Activated CD4-positive, alpha-beta T cell treated with anti-CD3 and anti-CD28 coated beads, Interleukin-2, amount 10 ng/mL, durations not matched to agents 24 days and 14 days (primary cell): ENCODE results near the gene TMEM129. TPM values are rescaled to one million over a fixed set of nuclear protein-coding genes. Genes with fewer than 3 reads are reported as not detected.

Source experiments
- DNase-seq: peaks from one replicate; pipeline ENCODE4 v3.0.0; 2022
- H3K27ac Mint-ChIP-seq: one replicate; pipeline ENCODE4 v1.8.0; 2022; ENCODE audit warnings: mild to moderate bottlenecking, mixed read lengths
- H3K27me3 Mint-ChIP-seq: one replicate; pipeline ENCODE4 v1.8.0; 2022; ENCODE audit warnings: mixed read lengths
- H3K36me3 Mint-ChIP-seq: one replicate; pipeline ENCODE4 v1.8.0; 2022; ENCODE audit warnings: low read depth, mild to moderate bottlenecking, mixed read lengths
- H3K4me1 Mint-ChIP-seq: one replicate; pipeline ENCODE4 v1.8.0; 2021; ENCODE audit warnings: mixed read lengths
- H3K4me3 Mint-ChIP-seq: one replicate; pipeline ENCODE4 v1.8.0; 2022; ENCODE audit warnings: mild to moderate bottlenecking, moderate library complexity, mixed read lengths
- H3K9me3 Mint-ChIP-seq: one replicate; pipeline ENCODE4 v1.8.0; 2021; ENCODE audit warnings: mixed read lengths
- intact Hi-C: fragments of 100-400 bp; cut with micrococcal nuclease; formaldehyde crosslinking; loops from one replicate; pipeline ENCODE4 v1.15.1; 2023
- total RNA-seq: library from RNA; stranded (reverse); gene quantifications from 2 replicates; pipeline ENCODE4 v1.2.3, GENCODE V29; 2022

TMEM129 gene
- total RNA-seq, 1 donor from 2014 or later: 27.8 TPM

GRCh38 chr4:1762264-1763010 is 41.3 kb upstream of the TMEM129 start:
- Mint-ChIP-seq H3K4me1 (peaks cover 6% of the 10 kb centered on the region), H3K9me3 (no peaks in the 10 kb centered on the region), H3K4me3 (no peak overlapping the region), H3K36me3 (no peaks in the 10 kb centered on the region), H3K27me3 (peaks cover 17% of the 10 kb centered on the region), H3K27ac (no peak overlapping the region)
- no peak for DNase-seq
- intact Hi-C loops: no loop called here

DNA sequence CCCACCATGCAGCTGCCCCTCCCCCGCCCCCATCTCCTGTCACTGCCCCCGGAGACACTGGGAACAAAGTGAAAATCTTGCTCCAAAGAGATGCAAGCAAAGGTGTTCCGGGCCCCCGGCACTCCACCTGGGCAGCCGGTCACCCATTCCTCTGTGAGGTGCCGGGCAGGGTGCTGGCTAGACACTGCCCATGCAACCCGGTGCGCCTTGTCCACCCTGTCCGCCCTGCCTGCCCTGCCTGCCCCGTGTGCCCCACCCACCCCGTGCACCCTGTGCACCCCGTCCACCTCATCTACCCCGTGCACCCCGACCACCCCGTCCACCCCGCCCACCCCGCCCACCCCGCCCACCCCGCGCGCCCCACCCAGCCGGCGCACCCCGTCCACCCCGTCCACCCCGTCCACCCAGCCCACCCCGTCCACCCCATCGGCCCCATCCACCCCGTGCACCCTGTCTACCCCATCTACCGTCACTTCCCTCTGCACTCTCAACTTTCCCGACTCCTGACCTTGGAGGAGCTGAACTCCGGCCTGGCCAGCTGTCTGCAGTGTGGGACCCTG is 40.1 kb upstream of the TMEM129 start:
- Mint-ChIP-seq H3K4me3 (no peak overlapping the region), H3K27ac (no peak overlapping the region), H3K27me3 (peaks cover 17% of the 10 kb centered on the region), H3K4me1 (peaks cover 6% of the 10 kb centered on the region), H3K9me3 (no peaks in the 10 kb centered on the region), H3K36me3 (no peaks in the 10 kb centered on the region)
- intact Hi-C loops: no loop called here
- DNase-seq: no peak

- Mint-ChIP-seq H3K9me3 (no peaks in the 10 kb centered on the region), H3K27me3 (peaks cover 16% of the 10 kb centered on the region), H3K27ac (no peak overlapping the region), H3K4me1 (peaks cover 5% of the 10 kb centered on the region), H3K36me3 (no peaks in the 10 kb centered on the region), H3K4me3 (no peak overlapping the region)
- DNase-seq: no peak
- intact Hi-C loops: no loop called here
Measured at GRCh38 chr4:1760521-1761071, 39.5 kb upstream of the TMEM129 start.

DNA sequence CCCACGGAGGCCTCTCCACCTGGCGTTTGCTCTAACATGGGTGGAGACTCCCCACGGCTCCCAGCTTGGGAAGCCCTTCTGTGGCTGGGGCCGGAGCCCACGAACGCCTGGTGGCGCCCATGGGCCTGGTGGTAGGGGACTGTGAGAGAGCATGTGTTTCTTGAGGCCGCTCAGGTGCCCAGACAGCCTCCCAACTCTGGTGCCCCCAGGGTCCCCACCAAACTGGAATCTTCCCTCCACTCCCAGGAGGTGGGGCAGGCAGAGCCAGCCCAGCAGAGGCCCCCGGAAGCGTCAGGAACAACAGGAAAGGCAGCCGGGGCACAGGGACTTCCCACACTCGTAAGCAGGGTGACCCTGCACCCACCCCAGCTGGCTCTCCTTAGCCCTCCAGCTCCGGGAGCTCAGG is 38.7 kb upstream of the TMEM129 start:
- Mint-ChIP-seq H3K36me3 (no peaks in the 10 kb centered on the region), H3K4me1 (peaks cover 4% of the 10 kb centered on the region), H3K27ac (no peak overlapping the region)

DNA sequence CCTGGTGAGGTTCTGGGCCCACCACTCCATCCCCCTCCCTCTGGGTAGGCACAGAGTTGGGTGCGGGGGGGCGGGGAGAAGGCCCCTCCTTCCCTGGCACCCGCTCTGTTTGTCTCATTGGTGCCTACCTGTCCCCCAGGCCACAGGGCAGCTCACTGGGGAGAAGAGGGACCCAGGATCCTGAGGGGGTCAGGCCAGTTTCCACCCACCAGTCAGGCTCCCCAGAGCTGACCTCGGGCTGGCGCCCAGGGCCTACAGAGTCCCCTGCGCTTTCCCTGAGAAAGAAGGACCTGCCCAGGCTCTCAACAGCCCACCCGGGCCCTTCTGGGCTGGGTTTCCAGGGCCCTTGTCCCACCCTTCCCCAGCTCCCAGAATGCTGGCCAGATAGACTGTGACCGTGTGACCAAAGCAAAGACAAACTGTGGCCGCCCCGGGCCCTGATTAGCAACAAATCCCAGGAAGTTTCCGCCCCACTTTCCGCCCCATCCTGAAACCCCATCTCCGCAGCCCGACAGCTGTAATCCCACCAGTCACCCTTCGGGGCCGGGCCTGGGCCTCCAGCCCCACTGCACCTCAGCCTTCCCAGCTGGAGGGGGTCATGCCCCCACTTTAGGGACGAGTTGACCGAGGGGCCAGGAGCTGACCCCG is 38.2 kb upstream of the TMEM129 start:
- Mint-ChIP-seq H3K27ac (no peak overlapping the region), H3K4me3 (no peak overlapping the region), H3K4me1 (peaks cover 4% of the 10 kb centered on the region), H3K36me3 (no peaks in the 10 kb centered on the region), H3K27me3 (peaks cover 8% of the 10 kb centered on the region), H3K9me3 (no peaks in the 10 kb centered on the region)
- intact Hi-C loops: no loop called here
- no peak for DNase-seq

More for the DNA sequence above, 38.7 kb upstream of the TMEM129 start:
- Mint-ChIP-seq H3K27me3 (peaks cover 10% of the 10 kb centered on the region), H3K4me3 (no peak overlapping the region), H3K9me3 (no peaks in the 10 kb centered on the region)
- intact Hi-C loops: no loop called here
- no peak for DNase-seq

GRCh38 chr4:1758306-1759121 is 37.4 kb upstream of the TMEM129 start:
- H3K27me3 Mint-ChIP-seq: peaks cover 5% of the 10 kb centered on the region
- intact Hi-C loops: no loop called here
- peaks cover 4% of the 10 kb centered on the region for H3K4me1 Mint-ChIP-seq
- DNase-seq: no peak
- H3K36me3 Mint-ChIP-seq: no peaks in the 10 kb centered on the region
- H3K27ac Mint-ChIP-seq: no peak overlapping the region
- no peak overlapping the region for H3K4me3 Mint-ChIP-seq
- H3K9me3 Mint-ChIP-seq: no peaks in the 10 kb centered on the region

DNA sequence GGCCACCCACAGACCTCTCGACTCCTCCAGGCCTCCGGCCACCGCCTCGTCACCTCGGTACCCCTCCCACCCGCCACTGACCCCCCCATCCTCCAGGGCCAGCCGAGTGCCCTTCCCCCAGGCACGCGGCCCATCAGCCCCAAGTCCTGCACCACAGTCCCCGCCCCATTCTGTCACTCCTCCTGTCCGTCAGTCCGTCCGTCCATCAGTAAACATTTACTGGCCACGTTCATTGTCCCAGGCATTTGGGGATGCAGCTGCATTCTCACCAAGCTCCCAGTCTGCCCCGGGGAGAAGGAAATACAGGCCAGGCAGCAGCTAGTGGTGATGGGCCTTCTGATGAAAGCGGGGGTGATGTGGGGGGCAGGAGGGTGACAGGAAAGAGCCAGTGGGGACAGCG is 36.7 kb upstream of the TMEM129 start:
- H3K27me3 Mint-ChIP-seq: peaks cover 3% of the 10 kb centered on the region
- intact Hi-C loops: no loop called here
- H3K36me3 Mint-ChIP-seq: no peaks in the 10 kb centered on the region
- no peak overlapping the region for H3K27ac Mint-ChIP-seq
- DNase-seq: no peak
- no peaks in the 10 kb centered on the region for H3K9me3 Mint-ChIP-seq
- peaks cover 4% of the 10 kb centered on the region for H3K4me1 Mint-ChIP-seq
- no peak overlapping the region for H3K4me3 Mint-ChIP-seq

- Mint-ChIP-seq H3K9me3 (no peaks in the 10 kb centered on the region), H3K36me3 (no peaks in the 10 kb centered on the region), H3K4me3 (no peak overlapping the region), H3K27me3 (no peaks in the 10 kb centered on the region), H3K4me1 (peaks cover 7% of the 10 kb centered on the region), H3K27ac (no peak overlapping the region)
- intact Hi-C loops: no loop called here
- no peak for DNase-seq
Measured at GRCh38 chr4:1756893-1757779, 36.0 kb upstream of the TMEM129 start.

DNA sequence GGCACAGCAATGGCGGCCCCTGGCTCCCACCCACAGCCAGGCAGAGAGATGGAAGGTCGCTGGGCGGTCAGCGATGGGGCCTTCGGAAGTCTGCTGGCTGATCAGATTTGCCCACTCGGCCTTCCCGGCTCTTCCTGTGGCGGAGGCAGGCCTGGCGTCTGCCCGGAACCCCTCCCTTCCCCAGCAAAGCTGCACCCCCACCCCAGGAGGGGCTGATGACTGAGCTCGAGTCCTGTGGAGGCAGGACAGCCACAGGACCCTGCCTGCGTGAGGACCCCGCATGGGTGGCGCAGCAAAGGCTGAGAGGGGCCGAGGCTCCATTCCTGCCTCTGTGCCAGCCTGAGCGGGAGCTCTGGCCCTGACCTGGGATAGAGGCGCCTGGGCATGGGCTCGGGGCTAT is 35.0 kb upstream of the TMEM129 start:
- no peaks in the 10 kb centered on the region for H3K36me3 Mint-ChIP-seq
- no peaks in the 10 kb centered on the region for H3K9me3 Mint-ChIP-seq
- no peak for DNase-seq
- H3K4me3 Mint-ChIP-seq: no peak overlapping the region
- intact Hi-C loops: no loop called here
- peaks cover 7% of the 10 kb centered on the region for H3K4me1 Mint-ChIP-seq
- no peaks in the 10 kb centered on the region for H3K27me3 Mint-ChIP-seq
- H3K27ac Mint-ChIP-seq: no peak overlapping the region

GRCh38 chr4:1755297-1755696 is 34.2 kb upstream of the TMEM129 start:
- Mint-ChIP-seq H3K4me1 (peaks cover 7% of the 10 kb centered on the region), H3K4me3 (no peak overlapping the region), H3K27ac (no peak overlapping the region), H3K27me3 (no peaks in the 10 kb centered on the region), H3K9me3 (no peaks in the 10 kb centered on the region), H3K36me3 (no peaks in the 10 kb centered on the region)
- DNase-seq: no peak
- intact Hi-C loops: no loop called here

DNA sequence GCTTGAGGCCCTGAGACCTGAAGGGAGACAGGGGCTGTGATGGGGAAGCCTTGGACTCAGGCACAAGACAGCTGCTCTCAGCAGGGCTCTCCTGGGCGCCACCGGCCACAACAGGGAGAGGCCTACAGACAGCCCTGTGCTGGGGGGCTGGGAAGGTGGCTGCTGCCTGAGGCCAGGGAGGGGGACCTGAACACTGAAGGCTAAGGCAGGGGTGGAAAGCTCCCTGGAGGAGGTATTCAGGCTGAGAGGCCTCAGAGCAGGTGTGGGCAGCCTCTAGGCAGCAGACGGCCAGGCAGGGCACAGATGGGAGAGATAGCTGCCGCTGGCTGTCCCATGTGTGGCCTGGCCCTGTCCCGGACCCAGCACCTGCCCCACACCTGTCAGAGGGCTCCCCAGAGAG is 33.2 kb upstream of the TMEM129 start:
- H3K9me3 Mint-ChIP-seq: no peaks in the 10 kb centered on the region
- intact Hi-C loops: loop anchor here (5.0 kb wide), 1 partner anchor 38 kb away; the partner anchor contains the start of gene FGFR3
- H3K27ac Mint-ChIP-seq: peak overlapping the region; percentile 28
- H3K27me3 Mint-ChIP-seq: no peaks in the 10 kb centered on the region
- H3K36me3 Mint-ChIP-seq: no peaks in the 10 kb centered on the region
- DNase-seq: no peak
- H3K4me3 Mint-ChIP-seq: no peak overlapping the region
- H3K4me1 Mint-ChIP-seq: peaks cover 3% of the 10 kb centered on the region

GRCh38 chr4:1753697-1754311 is 32.7 kb upstream of the TMEM129 start:
- Mint-ChIP-seq H3K4me1 (peaks cover 3% of the 10 kb centered on the region), H3K9me3 (no peaks in the 10 kb centered on the region), H3K4me3 (no peak overlapping the region), H3K27me3 (no peaks in the 10 kb centered on the region), H3K27ac (peak overlapping the region; percentile 28), H3K36me3 (no peaks in the 10 kb centered on the region)
- intact Hi-C loops: loop anchor here (5.0 kb wide), 1 partner anchor 38 kb away; the partner anchor contains the start of gene FGFR3
- no peak for DNase-seq
